Fibroblast of peridontal ligament (primary cell): ENCODE data around the gene PATJ.
"Not testable (repeated sequence)": the region's sequence is repeated elsewhere in the genome, so short reads cannot be mapped to it uniquely, and the experiment has no call there.

ENCODE experiments used
- DNase-seq: peaks from one replicate; pipeline ENCODE4 v3.0.0-alpha.2; 2010; ENCODE audit errors: extremely low read depth

PATJ gene

GRCh38 chr1:61741711-61742619 is at the start of gene PATJ:
Gene PATJ (plus strand): TSS chr1:61742480. CDS start chr1:61762893, 20,413 bp downstream.
- DNase-seq = peak; percentile 25

DNA sequence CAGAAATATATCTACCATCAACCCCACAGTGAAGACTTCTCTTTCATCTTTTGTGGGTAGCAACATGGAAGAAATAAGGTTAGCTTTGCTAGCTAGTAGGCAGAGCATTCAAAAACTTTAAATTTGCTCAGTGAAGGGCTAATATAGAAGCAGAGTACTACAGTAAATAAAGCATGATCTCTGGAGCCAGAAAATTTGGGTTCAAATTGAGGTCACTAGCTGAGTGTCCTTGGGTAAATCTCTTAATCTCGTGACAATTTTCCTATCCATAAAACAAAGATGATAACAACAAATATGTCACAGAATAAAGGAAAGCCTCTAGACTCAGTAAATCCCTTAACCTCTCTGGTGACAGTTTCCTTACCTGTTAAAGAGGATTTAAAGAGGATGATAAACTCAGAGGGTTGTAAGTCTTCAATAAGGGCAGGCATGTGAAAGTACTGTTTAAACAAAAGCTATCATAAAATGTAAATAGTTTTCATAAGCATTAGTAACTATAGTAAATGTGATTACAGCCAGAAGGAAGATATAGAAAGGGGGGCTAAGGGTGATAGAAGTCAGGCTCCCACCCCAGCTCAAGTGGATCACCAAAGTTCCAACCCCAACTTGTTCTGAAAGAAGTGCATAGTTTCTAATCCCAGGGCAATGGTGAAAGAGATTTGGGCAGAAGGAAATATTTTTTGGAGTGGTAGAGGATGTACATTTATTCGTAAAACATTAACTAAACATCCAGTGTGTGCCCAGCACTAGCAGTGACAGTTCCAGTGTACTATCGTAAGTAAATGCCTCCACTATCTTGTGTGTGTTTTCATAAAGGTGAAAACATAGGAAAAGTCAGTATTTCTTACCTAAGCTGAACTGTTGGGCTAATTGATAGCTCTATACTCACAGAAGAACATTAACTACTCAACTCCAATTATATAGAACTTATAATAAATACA is 42.1 kb upstream of the PATJ start:
- DNase-seq = no peak

GRCh38 chr1:61708953-61709907 is 33.0 kb upstream of the PATJ start:
- DNase-seq = no peak

- DNase-seq = no peak
Observed at GRCh38 chr1:61709908-61710289, 32.4 kb upstream of the PATJ start.

DNA sequence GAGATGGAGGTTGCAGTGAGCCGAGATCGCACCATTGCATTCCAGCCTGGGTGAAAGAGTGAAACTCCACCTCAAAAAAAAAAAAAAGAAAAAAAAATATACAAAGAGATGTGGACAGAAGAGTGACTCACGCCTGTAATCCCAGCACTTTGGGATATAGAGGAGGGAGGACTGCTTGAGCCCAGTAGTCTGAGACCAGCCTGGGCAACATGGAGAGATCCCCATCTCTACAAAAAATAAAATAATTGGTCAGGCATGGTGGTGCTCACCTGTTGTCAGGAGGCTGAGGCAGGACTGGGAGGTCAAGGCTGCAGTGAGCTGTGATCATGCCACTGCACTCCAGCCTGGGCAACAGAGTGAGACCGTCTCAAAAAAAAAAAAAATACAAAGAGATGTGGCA is 31.0 kb upstream of the PATJ start:
- peak; percentile 66 for DNase-seq

GRCh38 chr1:61711969-61712368 is 30.3 kb upstream of the PATJ start:
- no peak for DNase-seq

- not testable (repeated sequence) for DNase-seq
Observed at GRCh38 chr1:61718996-61719663, 23.1 kb upstream of the PATJ start.

DNA sequence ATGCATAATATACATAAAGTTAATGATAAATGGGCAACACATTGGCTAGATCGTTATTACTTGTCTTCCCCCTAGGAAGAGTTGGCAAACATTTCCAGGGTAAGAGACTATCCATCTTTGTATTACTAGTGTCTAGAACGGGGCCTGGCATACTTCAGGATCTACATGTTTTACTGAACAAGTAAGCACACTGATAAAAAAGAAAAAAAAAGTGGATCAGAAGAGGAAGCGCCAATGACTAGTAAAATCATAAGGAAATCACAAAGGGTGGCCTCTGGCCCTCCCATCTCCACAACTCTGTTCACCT is 17.8 kb upstream of the PATJ start:
- peak; percentile 19 for DNase-seq

- peak; percentile 85 for DNase-seq
Observed at GRCh38 chr1:61724813-61725694, 17.2 kb upstream of the PATJ start, which contains the start of gene TM2D1. Gene TM2D1 (minus strand): TSS chr1:61725141. CDS start chr1:61725120, 21 bp downstream.

DNA sequence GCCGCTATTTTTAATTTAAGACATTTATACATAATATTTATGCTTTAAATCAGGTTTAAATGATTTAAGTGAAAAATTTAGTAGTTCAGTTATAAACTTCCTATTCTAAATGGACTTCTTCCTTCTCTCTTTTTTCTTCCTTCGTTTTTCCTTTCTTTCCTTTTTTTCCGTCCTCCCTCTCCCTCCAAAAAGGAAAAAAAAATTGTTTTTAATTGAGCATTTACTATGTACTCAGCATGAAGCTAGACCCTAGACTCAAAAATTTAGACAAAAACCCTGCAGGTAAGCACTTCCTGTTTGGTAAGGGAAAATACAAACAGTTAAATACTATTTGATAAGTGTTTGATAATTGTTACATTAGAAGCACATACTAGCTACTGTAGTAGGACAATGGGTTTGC is 14.7 kb upstream of the PATJ start:
- DNase-seq = no peak

GRCh38 chr1:61730679-61731078 is 11.6 kb upstream of the PATJ start:
- not testable (repeated sequence) for DNase-seq

- no peak for DNase-seq
Observed at GRCh38 chr1:61732726-61733125, 9.6 kb upstream of the PATJ start.

GRCh38 chr1:61740751-61741700 is 1.3 kb upstream of the PATJ start:
- DNase-seq = no peak

GRCh38 chr1:61742620-61743430 is 545 bp downstream of the PATJ start:
- peak; percentile 58 for DNase-seq

DNA sequence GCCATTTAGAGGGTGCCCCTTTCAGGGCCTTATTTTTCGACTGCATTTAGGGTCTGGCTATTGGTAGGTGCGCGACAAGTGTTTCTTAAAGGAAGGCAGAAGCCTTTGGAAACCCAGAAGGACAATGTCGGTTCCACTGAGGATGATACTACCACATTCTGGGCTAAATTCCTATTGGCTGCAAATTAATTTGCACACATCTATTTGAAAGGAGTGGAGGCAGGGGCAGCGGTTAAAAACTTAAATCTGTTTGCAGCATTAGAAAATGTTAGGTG is 1.1 kb downstream of the PATJ start:
- DNase-seq = no peak

DNA sequence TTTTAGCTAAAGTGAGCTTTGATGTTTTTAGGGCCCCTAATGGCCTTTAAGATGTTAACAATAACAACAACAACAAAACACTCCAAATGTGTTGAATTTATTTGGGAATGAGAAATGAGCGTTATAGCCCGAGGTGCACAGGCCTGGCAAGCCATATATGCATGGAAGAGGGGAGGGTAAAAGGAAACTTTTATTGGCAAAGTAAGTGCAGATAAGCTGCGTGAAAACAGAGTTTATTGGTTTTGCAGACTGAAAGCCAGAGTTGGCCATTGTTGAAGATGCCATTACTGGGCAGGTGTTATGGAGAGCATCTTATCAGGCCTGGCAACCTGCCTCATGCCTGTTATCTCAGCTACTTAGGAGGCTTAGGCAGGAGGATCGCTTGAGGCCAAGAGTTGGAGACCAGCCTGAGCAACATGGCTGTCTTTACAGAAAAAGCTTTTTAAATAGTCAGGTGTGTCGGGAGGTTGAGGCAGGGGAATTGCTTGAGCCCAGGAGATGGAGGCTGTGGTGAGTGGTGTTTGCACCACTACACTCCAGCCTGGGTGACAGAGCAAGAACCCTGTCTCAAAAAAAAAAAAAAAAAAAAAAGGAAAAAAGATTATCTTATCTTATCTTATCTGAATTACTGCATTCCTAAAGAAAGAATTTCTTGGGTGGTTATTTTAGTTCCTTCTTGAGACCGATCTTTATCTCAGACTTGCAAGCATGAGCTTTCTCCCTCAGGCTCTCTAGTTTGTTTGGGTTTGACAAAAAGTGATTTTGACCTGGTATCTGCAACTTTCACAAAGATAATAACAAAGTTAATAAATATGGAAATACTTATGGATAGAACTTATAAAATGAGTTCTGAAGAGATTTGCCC is 1.7 kb downstream of the PATJ start:
- no peak for DNase-seq

GRCh38 chr1:61746813-61747212 is 4.5 kb downstream of the PATJ start:
- peak; percentile 66 for DNase-seq
